ENCODE measurements around the gene NDUFB4.

NDUFB4 gene

GRCh38 chr3:120596116-120596852 lies at the start of gene NDUFB4:
TSS of gene NDUFB4 (plus strand) at chr3:120596336. CDS start at chr3:120596360, 24 bp downstream.
- peak; percentile 98 for DNase-seq

GRCh38 chr3:120550546-120550945 lies 45.6 kb upstream of the NDUFB4 start:
- DNase-seq, result no peak

- no peak for DNase-seq
Observed at GRCh38 chr3:120552184-120553172, 43.7 kb upstream of the NDUFB4 start.

GRCh38 chr3:120554812-120555606 lies 41.1 kb upstream of the NDUFB4 start:
- no peak for DNase-seq

GRCh38 chr3:120555657-120556509 lies 40.3 kb upstream of the NDUFB4 start:
- no peak for DNase-seq

GRCh38 chr3:120557115-120557514 lies 39.0 kb upstream of the NDUFB4 start:
- no peak for DNase-seq

- DNase-seq, result peak; percentile 84
Observed at GRCh38 chr3:120558771-120559241, 37.3 kb upstream of the NDUFB4 start.

GRCh38 chr3:120559242-120560061 lies 36.7 kb upstream of the NDUFB4 start:
- DNase-seq, result peak; percentile 80

GRCh38 chr3:120560304-120561250 lies 35.6 kb upstream of the NDUFB4 start:
- DNase-seq, result no peak

GRCh38 chr3:120561251-120562045 lies 34.7 kb upstream of the NDUFB4 start:
- DNase-seq, result peak; percentile 49

GRCh38 chr3:120563356-120564022 lies 32.6 kb upstream of the NDUFB4 start:
- no peak for DNase-seq

GRCh38 chr3:120566243-120566975 lies 29.7 kb upstream of the NDUFB4 start:
- no peak for DNase-seq

GRCh38 chr3:120567370-120568201 lies 28.6 kb upstream of the NDUFB4 start:
- DNase-seq, result peak; percentile 16

GRCh38 chr3:120568202-120568531 lies 28.0 kb upstream of the NDUFB4 start:
- no peak for DNase-seq

GRCh38 chr3:120568598-120568997 lies 27.5 kb upstream of the NDUFB4 start:
- DNase-seq, result peak; percentile 22

GRCh38 chr3:120569222-120570057 lies 26.7 kb upstream of the NDUFB4 start:
- DNase-seq, result peak; percentile 1
